Activated T-helper 1 cell treated with anti-CD3 and anti-CD28 coated beads, Interleukin-2, amount 50 U/mL, for 16 hours (primary cell): ENCODE data around the gene NTRK2.

Source experiments
- DNase-seq, 2 donors: peaks; one replicate each; pipeline ENCODE4 v3.0.0-alpha.2; 2020; ENCODE audit warnings: low read depth in 1 of 2, low spot score in 1 of 2

NTRK2 gene

GRCh38 chr9:84681516-84682285, 12.2 kb downstream of the NTRK2 start:
- DNase-seq: no peak

- no peak for DNase-seq
Observed at GRCh38 chr9:84686068-84686467, 16.5 kb downstream of the NTRK2 start.

DNA sequence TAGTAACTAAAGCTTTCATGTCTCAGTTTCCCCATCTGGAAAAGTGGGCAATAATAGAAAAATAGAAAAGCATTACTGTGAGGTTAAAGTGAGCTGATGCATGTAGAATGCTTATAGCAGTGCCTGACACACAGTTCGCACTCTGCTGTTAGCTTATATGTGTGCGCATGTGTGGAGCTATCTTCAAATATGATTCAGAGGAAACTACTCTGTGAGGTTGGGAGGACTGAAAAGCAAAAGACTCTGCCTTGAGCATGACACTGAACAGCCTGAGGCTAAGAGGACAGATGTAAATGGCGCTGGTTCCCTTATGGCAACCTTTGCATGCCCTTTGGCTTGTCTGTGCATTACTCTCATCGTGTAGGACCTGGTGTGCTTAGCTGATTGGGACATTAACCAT, 19.4 kb downstream of the NTRK2 start:
- DNase-seq: no peak

- no peak for DNase-seq
Observed at GRCh38 chr9:84691634-84692033, 22.1 kb downstream of the NTRK2 start.

DNA sequence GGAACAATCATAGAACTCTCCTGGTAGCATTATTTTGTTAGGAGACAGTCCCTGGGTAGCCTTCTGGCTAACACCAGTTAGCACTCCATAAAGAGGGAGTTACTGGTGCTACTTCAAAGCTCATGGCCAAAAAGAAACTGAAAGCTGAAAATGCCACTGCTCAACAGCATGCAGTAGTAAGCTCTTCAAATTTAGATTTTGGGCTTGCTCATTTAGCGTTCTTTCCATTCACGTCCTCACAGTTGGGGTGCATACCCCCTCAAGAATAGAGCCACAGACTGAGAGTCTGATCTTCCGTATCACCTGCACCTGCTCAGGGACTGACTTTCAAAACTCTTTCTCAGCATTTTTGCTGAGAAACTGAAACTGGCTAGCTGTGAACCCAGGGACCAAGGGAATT, 24.7 kb downstream of the NTRK2 start:
- DNase-seq: no peak

DNA sequence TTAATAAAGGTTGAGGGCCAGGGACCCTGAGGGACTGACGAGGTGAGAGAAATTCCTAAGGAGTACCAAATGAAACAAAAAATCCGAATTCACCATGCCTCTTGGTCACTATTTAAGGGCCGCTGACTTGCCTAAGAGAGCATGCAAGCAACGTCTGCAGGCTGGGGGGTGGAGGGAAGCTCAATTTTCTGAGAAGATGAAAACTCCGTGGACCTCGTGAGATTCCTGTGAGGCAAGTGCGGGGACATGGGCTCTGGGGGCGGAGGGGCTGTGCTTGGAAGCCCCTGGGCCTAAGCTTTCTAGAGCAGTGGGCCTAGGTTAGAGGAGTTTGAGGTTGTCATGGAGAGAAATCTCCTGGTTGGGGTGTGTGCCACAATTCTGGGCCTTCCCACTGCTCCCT, 27.5 kb downstream of the NTRK2 start:
- DNase-seq: no peak

DNA sequence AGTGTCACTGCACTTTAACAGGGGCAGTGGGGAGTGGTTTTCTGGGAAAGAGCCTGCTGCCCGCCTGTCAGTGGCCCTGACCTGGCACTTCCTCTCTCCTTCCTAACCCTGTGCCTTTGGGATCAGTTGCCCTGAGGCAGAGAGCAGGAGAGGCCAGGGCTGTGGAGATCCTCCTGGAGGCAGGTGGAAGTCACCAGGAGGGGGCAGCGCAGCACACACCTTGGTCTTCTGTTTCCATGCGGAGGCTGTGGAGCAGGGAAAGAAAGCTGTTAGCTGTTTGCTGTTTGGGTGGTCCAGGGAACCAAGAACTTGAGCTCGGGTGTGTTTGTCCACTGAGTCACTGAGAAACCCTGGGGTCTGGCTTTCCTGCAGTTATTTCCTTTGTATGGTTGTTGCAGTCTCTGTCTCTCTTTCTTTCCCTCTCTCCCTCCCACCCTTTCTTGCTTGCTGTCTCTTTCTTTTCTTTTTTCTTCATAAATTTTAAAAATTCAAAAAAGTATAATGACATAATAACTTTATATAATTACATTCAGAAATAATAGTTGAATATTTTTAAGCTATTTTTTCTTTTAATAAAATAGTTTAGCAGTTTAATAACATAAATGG, 28.1 kb downstream of the NTRK2 start:
- no peak for DNase-seq

GRCh38 chr9:84698323-84698722, 28.8 kb downstream of the NTRK2 start:
- DNase-seq: no peak

DNA sequence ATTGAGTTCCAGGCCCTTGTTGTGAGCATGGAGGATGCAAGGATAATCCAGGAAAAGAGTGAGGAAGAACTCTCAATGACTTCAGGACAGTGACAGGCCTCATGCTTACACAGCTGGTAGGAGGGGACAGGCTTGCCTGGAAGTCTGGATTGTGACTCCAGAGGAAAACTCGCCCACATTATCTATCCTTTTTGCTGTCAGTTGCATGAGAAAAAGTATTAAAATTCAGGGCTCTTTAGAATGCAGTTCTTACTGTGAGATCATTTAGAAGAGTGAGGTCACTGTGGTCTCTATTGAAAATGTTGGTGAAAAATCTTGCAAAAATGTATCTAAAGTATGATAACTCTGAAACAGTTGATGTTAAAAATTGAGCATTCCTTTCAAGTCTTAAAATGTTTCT, 30.5 kb downstream of the NTRK2 start:
- DNase-seq: no peak

DNA sequence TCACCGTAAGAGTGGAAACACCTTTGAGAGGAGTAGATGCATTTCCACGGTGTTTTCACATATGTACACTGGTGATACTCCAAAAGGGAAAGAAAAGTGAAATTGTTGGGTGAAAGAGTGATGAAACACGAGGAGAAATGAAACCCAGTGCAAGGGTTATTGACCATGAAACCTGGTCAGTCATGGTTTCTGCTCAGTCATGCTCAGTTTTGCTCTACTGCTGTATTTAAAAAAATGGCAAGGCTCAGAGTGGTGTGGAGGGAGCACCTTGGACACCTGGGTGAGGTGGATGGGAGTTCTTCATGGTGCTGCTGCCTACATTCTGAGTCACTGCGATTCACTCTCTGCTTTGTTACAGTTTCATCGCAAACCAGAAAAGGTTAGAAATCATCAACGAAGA, 32.3 kb downstream of the NTRK2 start:
- DNase-seq: no peak

DNA sequence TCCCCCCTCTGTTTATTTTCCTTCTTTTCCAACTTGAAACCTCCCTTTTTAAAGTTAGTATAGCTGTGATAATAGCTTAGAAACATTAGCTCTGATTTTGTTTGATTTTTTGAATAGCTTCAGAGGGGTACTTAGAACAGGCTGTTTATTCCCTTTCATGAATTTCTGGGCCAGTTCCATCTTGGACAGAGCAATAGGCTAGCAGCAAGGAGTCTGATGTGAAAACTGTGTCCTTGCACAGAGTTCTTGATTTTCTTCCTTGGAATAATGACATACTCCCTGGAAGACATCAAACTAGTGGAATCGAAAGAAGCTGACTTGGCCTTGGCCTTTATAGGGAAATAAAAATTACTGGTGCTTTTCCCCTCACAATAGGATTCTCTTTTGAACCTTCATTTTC, 32.9 kb downstream of the NTRK2 start:
- DNase-seq: no peak

DNA sequence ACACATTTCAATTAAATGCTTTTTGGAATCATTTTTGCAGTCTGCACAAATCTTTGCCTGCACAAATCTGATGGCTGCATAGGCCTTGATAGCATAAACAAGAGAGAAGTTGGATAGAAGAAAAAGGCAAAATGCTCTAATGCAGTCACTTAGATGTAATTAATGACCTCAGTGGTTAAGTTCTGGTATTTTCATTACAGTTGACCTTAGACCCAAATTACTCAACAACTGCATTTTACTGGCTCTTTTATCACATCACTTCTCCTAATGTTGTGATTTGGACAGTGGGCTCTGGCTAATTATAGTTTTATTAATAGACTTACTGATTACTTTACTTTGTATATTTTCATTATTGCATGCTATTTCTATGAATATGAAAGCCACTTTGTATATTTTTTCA, 34.3 kb downstream of the NTRK2 start:
- no peak for DNase-seq

DNA sequence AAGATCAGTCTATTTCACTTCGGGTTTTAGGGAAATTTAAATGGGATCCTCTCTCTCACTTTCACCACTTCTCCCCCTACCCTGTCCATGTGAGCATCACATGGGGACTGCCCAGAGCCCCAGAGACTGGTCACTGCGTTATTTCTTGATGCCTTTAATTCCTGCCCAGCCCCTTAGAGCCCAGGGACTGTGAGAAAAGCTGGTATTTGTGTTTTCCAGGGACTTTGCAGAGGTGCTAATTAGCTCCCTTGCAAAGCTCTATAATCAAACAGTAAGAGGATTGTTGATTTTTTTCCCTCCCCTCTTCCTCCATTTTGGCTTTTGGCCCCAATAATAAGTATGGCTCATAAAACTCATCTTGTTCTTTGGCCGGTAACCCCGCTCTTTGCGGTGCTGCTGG, 35.6 kb downstream of the NTRK2 start:
- DNase-seq: no peak

GRCh38 chr9:84708400-84708799, 38.9 kb downstream of the NTRK2 start:
- DNase-seq: no peak

GRCh38 chr9:84709056-84709455, 39.5 kb downstream of the NTRK2 start:
- DNase-seq: no peak

DNA sequence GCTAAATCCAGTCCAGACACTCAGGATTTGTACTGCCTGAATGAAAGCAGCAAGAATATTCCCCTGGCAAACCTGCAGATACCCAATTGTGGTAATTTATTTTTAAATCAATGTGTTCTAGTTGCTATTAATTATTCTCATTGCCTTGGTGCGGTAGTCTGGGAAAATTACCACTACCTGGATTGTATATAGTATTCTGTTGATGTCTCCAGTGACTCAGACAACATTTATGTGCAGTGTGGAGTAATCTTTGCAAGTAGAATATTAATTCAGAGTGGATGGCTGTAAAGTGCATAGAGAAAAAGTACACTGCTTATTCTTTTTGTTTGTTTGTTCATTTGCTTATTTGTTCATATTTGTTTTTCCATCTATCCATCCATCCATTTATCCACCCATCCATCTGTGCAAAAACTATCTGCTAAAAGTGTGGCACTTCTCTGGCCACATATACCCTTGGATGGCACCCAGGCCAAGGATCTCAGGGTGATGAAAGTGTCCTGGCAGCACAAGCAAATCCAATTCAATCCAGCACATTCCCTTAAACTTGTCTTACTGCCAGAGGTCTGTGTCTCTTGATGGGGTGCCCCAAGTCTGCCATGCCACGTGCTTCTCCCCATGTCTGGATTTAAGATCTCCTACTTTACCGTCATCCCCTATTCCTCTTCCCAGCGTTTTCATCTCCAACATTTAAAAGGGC, 41.3 kb downstream of the NTRK2 start:
- no peak for DNase-seq

DNA sequence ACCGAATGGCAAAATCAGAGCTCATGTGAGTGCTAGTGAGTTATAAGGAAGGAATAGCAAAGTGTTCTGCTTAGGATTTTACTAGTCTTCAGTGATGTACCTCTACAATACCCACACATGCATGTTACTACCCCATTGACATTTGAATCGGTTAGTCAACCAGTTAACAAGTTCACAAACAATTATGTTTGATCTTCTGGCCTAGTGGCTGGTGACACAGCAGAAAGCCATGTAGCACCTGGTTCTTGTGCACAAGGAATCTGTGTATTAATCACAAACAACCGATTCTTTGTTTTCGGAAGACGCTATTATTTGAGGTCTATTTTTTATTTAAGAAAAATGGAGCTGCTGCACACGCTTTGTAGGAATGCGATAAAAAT, 41.9 kb downstream of the NTRK2 start:
- DNase-seq: no peak

DNA sequence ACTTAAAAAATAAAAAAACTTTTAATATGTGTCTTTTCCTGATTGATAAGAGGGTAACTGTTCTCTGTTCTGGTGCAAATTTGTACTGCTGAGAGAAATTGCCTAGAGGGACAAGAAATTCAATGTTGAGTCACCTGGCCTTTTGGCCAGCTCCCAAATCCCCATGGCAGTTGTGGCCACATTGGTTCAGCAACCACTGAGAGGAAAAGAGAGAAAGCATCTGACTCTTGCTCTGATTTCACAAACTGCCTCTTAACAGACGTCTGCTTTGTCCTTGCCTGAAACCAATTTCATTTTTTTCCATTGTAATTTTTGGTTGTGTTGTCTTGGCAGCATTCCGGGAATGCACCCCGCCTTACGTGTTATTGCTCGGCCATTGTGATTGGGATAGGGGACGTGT, 42.4 kb downstream of the NTRK2 start:
- no peak for DNase-seq

DNA sequence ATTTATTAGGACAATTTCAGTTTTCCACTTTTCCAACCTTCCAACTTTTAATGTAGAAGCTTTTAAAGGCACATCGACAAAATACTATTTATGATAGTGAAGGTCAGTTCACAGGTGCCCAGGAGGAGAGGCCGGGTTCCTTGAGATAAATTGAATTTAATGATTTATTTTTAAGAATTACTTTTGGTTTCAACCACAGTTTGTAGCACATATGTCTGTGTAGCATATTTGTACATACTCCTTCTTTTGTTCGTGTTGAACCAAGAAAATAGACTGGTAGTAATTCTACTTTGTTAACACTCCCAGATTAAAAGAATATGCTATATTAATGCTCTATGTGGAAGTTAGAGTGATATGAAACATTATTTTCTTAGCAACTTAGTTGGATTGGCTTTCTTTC, 46.7 kb downstream of the NTRK2 start:
- no peak for DNase-seq

DNA sequence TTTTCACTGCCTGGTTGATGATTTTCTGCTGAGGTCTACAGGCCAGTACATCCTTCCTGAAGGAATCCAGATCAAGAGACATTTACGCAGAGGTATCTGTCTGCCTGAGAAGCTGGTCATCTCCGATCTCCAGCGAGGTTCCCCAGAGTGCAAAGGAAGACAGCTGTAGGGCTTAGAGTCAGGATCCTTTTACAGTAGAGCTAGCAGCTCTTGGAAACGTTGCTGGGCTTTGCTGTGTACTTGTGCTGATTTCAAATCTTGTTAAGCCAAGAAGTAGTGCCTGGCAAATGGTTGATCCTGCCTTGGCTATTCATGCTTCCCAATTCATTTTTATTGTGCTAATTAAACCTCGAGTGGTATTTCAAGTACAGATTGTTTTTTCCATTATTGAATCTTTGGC, 48.9 kb downstream of the NTRK2 start:
- no peak for DNase-seq

GRCh38 chr9:84722388-84722989, 53.0 kb downstream of the NTRK2 start:
- DNase-seq: no peak

- no peak for DNase-seq
Observed at GRCh38 chr9:84723426-84723825, 53.9 kb downstream of the NTRK2 start.
